HEK293T (cell line): ENCODE measurements around the gene NUP62.

ENCODE experiments used
- ARNT ChIP-seq: fragments of 450-650 bp; IDR thresholded peaks from 2 replicates; pipeline ENCODE4 v1.6.1; 2017; ENCODE audit warnings: mild to moderate bottlenecking
- BHLHE40 ChIP-seq: fragments of 450-650 bp; IDR thresholded peaks from 2 replicates; pipeline ENCODE4 v1.6.1; 2016; ENCODE audit warnings: mild to moderate bottlenecking, moderate library complexity, borderline replicate concordance
- FOXK2 ChIP-seq: fragments of 450-650 bp; IDR thresholded peaks from 2 replicates; pipeline ENCODE4 v1.6.1; 2016; ENCODE audit warnings: mild to moderate bottlenecking
- FOXM1 ChIP-seq: fragments of 450-650 bp; IDR thresholded peaks from 2 replicates; pipeline ENCODE4 v1.6.1; 2017; ENCODE audit warnings: mild to moderate bottlenecking, borderline replicate concordance
- HDGF ChIP-seq: fragments of 450-650 bp; IDR thresholded peaks from 2 replicates; pipeline ENCODE4 v1.6.1; 2017; ENCODE audit warnings: antibody characterized with exemption, borderline replicate concordance
- LEF1 ChIP-seq: fragments of 450-650 bp; IDR thresholded peaks from 2 replicates; pipeline ENCODE4 v1.6.1; 2017; ENCODE audit warnings: mild to moderate bottlenecking, borderline replicate concordance
- NFRKB ChIP-seq: fragments of 450-650 bp; IDR thresholded peaks from 2 replicates; pipeline ENCODE4 v1.6.1; 2016; ENCODE audit warnings: mild to moderate bottlenecking, moderate library complexity
- PKNOX1 ChIP-seq: fragments of 450-650 bp; IDR thresholded peaks from 2 replicates; pipeline ENCODE4 v1.6.1; 2016
- SP1 ChIP-seq: fragments of 450-650 bp; IDR thresholded peaks from 2 replicates; pipeline ENCODE4 v1.6.1; 2017
- SUZ12 ChIP-seq: fragments of 450-650 bp; IDR thresholded peaks from 2 replicates; pipeline ENCODE4 v1.6.1; 2016; ENCODE audit warnings: mild to moderate bottlenecking

- TF ChIP-seq ARNT, result no peak
- no peak for TF ChIP-seq FOXK2
- TF ChIP-seq FOXM1, result no peak
- no peak for TF ChIP-seq SP1
- TF ChIP-seq PKNOX1, result no peak
- TF ChIP-seq BHLHE40, result no peak
- no peak for TF ChIP-seq NFRKB
- TF ChIP-seq HDGF, result no peak
- no peak for TF ChIP-seq SUZ12
- TF ChIP-seq LEF1, result no peak
Measured at GRCh38 chr19:49952906-49953305, 23.6 kb upstream of the NUP62 start.
